CD14-positive monocyte (primary cell): ENCODE measurements around the gene CIRBP. TPM values are rescaled to one million over a fixed set of nuclear protein-coding genes. Genes with fewer than 3 reads are reported as not detected.

Experiments
- DNase-seq, 3 donors: peaks; one replicate each; pipeline ENCODE4 v3.0.0-alpha.2; 2011 to 2022
- H2AFZ ChIP-seq: 2 replicates; pipeline ENCODE4 v1.6.0; 2012; ENCODE audit warnings: mild to moderate bottlenecking, low read depth, low read length, inconsistent platforms; ENCODE audit not compliant: insufficient read depth, poor library complexity, severe bottlenecking
- H3K27ac ChIP-seq, 2 donors: 1 replicate in 1 of 2; 2 replicates in 1 of 2; pipeline ENCODE4 v1.5.1; 2012 to 2013; ENCODE audit warnings: low read length in 2 of 2, control low read depth in 1 of 2, inconsistent platforms in 1 of 2, low read depth in 1 of 2, mild to moderate bottlenecking in 1 of 2
- H3K27me3 ChIP-seq, 2 donors: one replicate each; pipeline versions ENCODE4 v1.6.0 to v1.6.1; 2011 to 2013; ENCODE audit warnings: low read length in 2 of 2; ENCODE audit not compliant: control insufficient read depth in 2 of 2, insufficient read depth in 2 of 2
- H3K36me3 ChIP-seq, 2 donors: replicated peaks in 1 of 2; 1 replicate in 1 of 2; 2 replicates in 1 of 2; pipeline versions ENCODE4 v1.5.1 to v1.6.1; 2012 to 2013; ENCODE audit warnings: low read length in 2 of 2, control low read depth in 1 of 2, inconsistent platforms in 1 of 2, mild to moderate bottlenecking in 1 of 2; ENCODE audit not compliant: insufficient read depth in 2 of 2, control insufficient read depth in 1 of 2
- H3K4me1 ChIP-seq, 2 donors: 1 replicate in 1 of 2; 2 replicates in 1 of 2; pipeline versions ENCODE4 v1.5.1 to v1.6.1; 2012 to 2013; ENCODE audit warnings: low read length in 2 of 2, control low read depth in 1 of 2, inconsistent platforms in 1 of 2, mild to moderate bottlenecking in 1 of 2, moderate library complexity in 1 of 2; ENCODE audit not compliant: insufficient read depth in 2 of 2, control insufficient read depth in 1 of 2
- H3K4me2 ChIP-seq: replicated peaks from 2 replicates; pipeline ENCODE3; 2012; ENCODE audit warnings: low read length, moderate library complexity, mild to moderate bottlenecking; ENCODE audit not compliant: poor library complexity, severe bottlenecking; ENCODE audit errors: extremely low read depth
- H3K4me3 ChIP-seq, 3 experiments: fragments of 200-600 bp in 1 of 3; sonication (generic) in 1 of 3; replicated peaks in 1 of 3; 1 replicate in 2 of 3; 2 replicates in 1 of 3; pipeline ENCODE4 v1.5.1; 2011 to 2013; ENCODE audit warnings: low read length in 3 of 3, mild to moderate bottlenecking in 3 of 3, control low read depth in 2 of 3, low read depth in 2 of 3, inconsistent platforms in 1 of 3, moderate library complexity in 1 of 3
- H3K79me2 ChIP-seq: 2 replicates; pipeline ENCODE4 v1.6.0; 2012; ENCODE audit warnings: mild to moderate bottlenecking, control low read depth, inconsistent platforms, low read length, moderate library complexity; ENCODE audit not compliant: insufficient read depth
- H3K9ac ChIP-seq: 2 replicates; pipeline ENCODE4 v1.6.0; 2017; ENCODE audit warnings: low read length, mild to moderate bottlenecking; ENCODE audit not compliant: insufficient read depth, poor library complexity, severe bottlenecking
- H3K9me3 ChIP-seq, 2 donors: replicated peaks in 1 of 2; 1 replicate in 1 of 2; 2 replicates in 1 of 2; pipeline versions ENCODE4 v1.5.1 to v1.6.1; 2012 to 2013; ENCODE audit warnings: low read length in 2 of 2, control low read depth in 1 of 2; ENCODE audit not compliant: control insufficient read depth in 1 of 2, insufficient read depth in 1 of 2
- H4K20me1 ChIP-seq: 2 replicates; pipeline ENCODE4 v1.6.0; 2012; ENCODE audit warnings: mild to moderate bottlenecking, low read length, control low read depth, moderate library complexity; ENCODE audit not compliant: insufficient read depth
- H3K27ac Mint-ChIP-seq, 7 donors: one replicate each; pipeline ENCODE4 v1.8.0; 2020; ENCODE audit warnings: mild to moderate bottlenecking in 7 of 7, mixed read lengths in 7 of 7, moderate library complexity in 6 of 7, inconsistent platforms in 2 of 7
- H3K27me3 Mint-ChIP-seq, 3 donors: one replicate each; pipeline ENCODE4 v1.8.0; 2021 to 2022; ENCODE audit warnings: low read depth in 3 of 3, mild to moderate bottlenecking in 3 of 3, mixed read lengths in 3 of 3, moderate library complexity in 3 of 3, inconsistent platforms in 1 of 3
- H3K36me3 Mint-ChIP-seq, 2 donors: one replicate each; pipeline ENCODE4 v1.8.0; 2020; ENCODE audit warnings: mixed read lengths in 2 of 2, inconsistent platforms in 1 of 2, mild to moderate bottlenecking in 1 of 2
- H3K4me1 Mint-ChIP-seq: one replicate; pipeline ENCODE4 v1.8.0; 2020; ENCODE audit warnings: mild to moderate bottlenecking, mixed read lengths
- H3K4me3 Mint-ChIP-seq, 2 donors: one replicate each; pipeline ENCODE4 v1.8.0; 2020; ENCODE audit warnings: mild to moderate bottlenecking in 2 of 2, mixed read lengths in 2 of 2, moderate library complexity in 1 of 2
- H3K9me3 Mint-ChIP-seq, 7 donors: one replicate each; pipeline ENCODE4 v1.8.0; 2020 to 2022; ENCODE audit warnings: mixed read lengths in 7 of 7, mild to moderate bottlenecking in 6 of 7, moderate library complexity in 6 of 7, inconsistent platforms in 2 of 7
- WGBS: methylation state at CpG from one replicate; pipeline ENCODE4 v1.1.5; 2013; ENCODE audit warnings: missing lambda C conversion rate; ENCODE audit not compliant: insufficient coverage; 5-methylcytosine and 5-hydroxymethylcytosine counted together
- intact Hi-C, 2 donors: fragments of 100-400 bp; cut with micrococcal nuclease; formaldehyde crosslinking; loops; one replicate each; pipeline versions ENCODE4 v1.15.0 to v1.15.1; 2023
- polyA plus RNA-seq, 3 donors: library from polyadenylated mRNA; depleted of rRNA in 1 of 3; unstranded in 2 of 3; stranded (reverse) in 1 of 3; fragments of 300-500 nt in 2 of 3; fragments of >200 nt in 1 of 3; fragmentation: Illumina TruSeq in 2 of 3; gene quantifications; 1 replicate in 2 of 3; 2 replicates in 1 of 3; pipeline ENCODE4 v1.2.3, GENCODE V29; 2012 to 2021
- TF ChIP-seq, protein P1 (sequence below): fragments of 200-600 bp; IDR thresholded peaks from one replicate; pipeline ENCODE4 v1.8.0; 2022; ENCODE audit warnings: antibody characterized with exemption, mild to moderate bottlenecking

Gene CIRBP
- polyA plus RNA-seq, 3 donors: 39.6 to 600 (median 51.1) TPM

DNA sequence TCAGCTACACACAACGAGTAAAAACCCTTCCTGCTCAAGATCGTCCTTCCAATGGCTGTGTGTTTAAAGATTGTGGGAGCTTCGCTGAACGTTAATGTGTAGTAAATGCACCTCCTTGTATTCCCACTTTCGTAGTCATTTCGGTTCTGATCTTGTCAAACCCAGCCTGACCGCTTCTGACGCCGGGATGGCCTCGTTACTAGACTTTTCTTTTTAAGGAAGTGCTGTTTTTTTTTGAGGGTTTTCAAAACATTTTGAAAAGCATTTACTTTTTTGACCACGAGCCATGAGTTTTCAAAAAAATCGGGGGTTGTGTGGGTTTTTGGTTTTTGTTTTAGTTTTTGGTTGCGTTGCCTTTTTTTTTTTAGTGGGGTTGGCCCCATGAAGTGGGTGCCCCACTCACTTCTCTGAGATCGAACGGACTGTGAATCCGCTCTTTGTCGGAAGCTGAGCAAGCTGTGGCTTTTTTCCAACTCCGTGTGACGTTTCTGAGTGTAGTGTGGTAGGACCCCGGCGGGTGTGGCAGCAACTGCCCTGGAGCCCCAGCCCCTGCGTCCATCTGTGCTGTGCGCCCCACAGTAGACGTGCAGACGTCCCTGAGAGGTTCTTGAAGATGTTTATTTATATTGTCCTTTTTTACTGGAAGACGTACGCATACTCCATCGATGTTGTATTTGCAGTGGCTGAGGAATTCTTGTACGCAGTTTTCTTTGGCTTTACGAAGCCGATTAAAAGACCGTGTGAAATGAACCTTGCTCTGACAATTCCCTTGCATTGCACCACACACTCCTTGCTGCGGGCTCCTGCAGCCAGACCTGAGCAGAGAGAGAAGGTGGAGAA, 3.5 kb downstream of the CIRBP start:
- H3K4me3 Mint-ChIP-seq: peak overlapping the region; percentile 15 to 45
- TF ChIP-seq, protein P1, sequence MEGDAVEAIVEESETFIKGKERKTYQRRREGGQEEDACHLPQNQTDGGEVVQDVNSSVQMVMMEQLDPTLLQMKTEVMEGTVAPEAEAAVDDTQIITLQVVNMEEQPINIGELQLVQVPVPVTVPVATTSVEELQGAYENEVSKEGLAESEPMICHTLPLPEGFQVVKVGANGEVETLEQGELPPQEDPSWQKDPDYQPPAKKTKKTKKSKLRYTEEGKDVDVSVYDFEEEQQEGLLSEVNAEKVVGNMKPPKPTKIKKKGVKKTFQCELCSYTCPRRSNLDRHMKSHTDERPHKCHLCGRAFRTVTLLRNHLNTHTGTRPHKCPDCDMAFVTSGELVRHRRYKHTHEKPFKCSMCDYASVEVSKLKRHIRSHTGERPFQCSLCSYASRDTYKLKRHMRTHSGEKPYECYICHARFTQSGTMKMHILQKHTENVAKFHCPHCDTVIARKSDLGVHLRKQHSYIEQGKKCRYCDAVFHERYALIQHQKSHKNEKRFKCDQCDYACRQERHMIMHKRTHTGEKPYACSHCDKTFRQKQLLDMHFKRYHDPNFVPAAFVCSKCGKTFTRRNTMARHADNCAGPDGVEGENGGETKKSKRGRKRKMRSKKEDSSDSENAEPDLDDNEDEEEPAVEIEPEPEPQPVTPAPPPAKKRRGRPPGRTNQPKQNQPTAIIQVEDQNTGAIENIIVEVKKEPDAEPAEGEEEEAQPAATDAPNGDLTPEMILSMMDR: no peak
- 67% methylated on average over 14 of the region's 33 CpGs for WGBS
- H3K9ac ChIP-seq: no peak overlapping the region
- peak overlapping the region in 1 of 3 experiments; percentile 98 for H3K4me3 ChIP-seq
- H3K36me3 ChIP-seq: peaks cover 40 to 46% of the 10 kb centered on the region in 2 donors
- peaks cover 0 to 3% (median 3%) of the 10 kb centered on the region in 3 donors for H3K27me3 Mint-ChIP-seq
- peaks cover 0 to 1% of the 10 kb centered on the region in 2 donors for H3K27me3 ChIP-seq
- H3K4me2 ChIP-seq: peak overlapping the region; percentile 100
- intact Hi-C loops: no loop called here
- H3K4me1 ChIP-seq: peaks cover 78 to 89% of the 10 kb centered on the region in 2 donors
- H3K36me3 Mint-ChIP-seq: peaks cover 36 to 55% of the 10 kb centered on the region in 2 donors
- H2AFZ ChIP-seq: no peak overlapping the region
- peaks cover 72% of the 10 kb centered on the region for H3K79me2 ChIP-seq
- H3K9me3 ChIP-seq: no peaks in the 10 kb centered on the region
- peaks cover 78% of the 10 kb centered on the region for H4K20me1 ChIP-seq
- peak overlapping the region; percentile 82 to 93 (median 84) for H3K27ac Mint-ChIP-seq
- H3K27ac ChIP-seq: peak overlapping the region; percentile 44 to 85
- peaks cover 68% of the 10 kb centered on the region for H3K4me1 Mint-ChIP-seq
- H3K9me3 Mint-ChIP-seq: peaks cover 0 to 2% (median 0%) of the 10 kb centered on the region in 7 donors
- DNase-seq: no peak

DNA sequence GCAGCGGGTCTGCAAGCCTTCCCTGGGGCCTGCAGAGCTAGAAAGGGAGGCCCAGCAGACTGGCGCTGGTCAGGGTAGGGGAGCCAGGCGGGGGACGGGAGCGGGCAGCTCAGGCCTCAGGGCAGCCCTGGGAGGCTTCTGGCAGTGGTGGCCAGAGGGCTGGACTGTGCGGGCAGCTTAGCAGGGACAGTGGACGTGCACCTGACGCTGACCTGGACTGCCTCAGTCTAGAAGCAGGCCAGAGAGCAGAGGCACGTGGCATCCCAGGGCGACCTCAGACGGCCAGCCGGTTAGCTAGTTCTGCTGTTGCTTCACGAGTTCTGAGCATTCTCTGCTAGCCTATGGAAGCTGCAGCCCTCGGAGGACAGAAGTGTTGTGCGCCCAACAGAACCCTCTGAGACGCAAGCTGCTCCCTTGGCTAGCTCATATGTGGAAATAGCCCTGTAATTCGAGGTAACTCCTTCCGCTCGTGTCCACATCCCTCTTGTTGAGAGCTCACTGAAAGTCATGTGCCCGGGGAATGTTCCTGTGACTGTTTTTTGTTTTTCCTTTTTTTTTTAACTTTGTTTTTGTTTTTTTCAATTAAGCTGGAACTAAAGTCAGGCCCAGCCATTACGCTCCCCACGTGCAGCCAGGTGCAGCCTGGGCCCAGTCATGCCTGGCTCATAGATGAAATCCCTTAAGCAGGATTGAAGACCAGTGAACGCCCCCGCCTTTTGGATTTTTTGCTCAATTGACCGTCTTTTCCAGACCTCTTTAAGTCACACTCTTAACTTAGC, 4.3 kb downstream of the CIRBP start:
- peaks cover 70% of the 10 kb centered on the region for H3K79me2 ChIP-seq
- H4K20me1 ChIP-seq: peaks cover 70% of the 10 kb centered on the region
- H3K36me3 ChIP-seq: peaks cover 44 to 46% of the 10 kb centered on the region in 2 donors
- H3K4me3 Mint-ChIP-seq: peak overlapping the region; percentile 23 to 37
- H3K9ac ChIP-seq: no peak overlapping the region
- H3K27me3 ChIP-seq: no peaks in the 10 kb centered on the region
- H3K36me3 Mint-ChIP-seq: peaks cover 40 to 61% of the 10 kb centered on the region in 2 donors
- intact Hi-C loops: no loop called here
- H3K4me1 Mint-ChIP-seq: peaks cover 60% of the 10 kb centered on the region
- 73% methylated on average over 22 of the region's 25 CpGs for WGBS
- H3K27ac Mint-ChIP-seq: peak overlapping the region; percentile 82 to 95 (median 86)
- H3K27me3 Mint-ChIP-seq: no peaks in the 10 kb centered on the region
- peaks cover 70 to 80% of the 10 kb centered on the region in 2 donors for H3K4me1 ChIP-seq
- peak overlapping the region; percentile 85 to 89 for H3K27ac ChIP-seq
- TF ChIP-seq, protein P1: no peak
- H2AFZ ChIP-seq: no peak overlapping the region
- H3K4me2 ChIP-seq: peak overlapping the region; percentile 100
- no peaks in the 10 kb centered on the region for H3K9me3 ChIP-seq
- H3K4me3 ChIP-seq: peak overlapping the region in 1 of 3 experiments; percentile 81
- peaks cover 0 to 2% (median 0%) of the 10 kb centered on the region in 7 donors for H3K9me3 Mint-ChIP-seq
- DNase-seq: peak in 2 of 3 donors; percentile 40 to 66
